OCI-LY7 (cell line): Measurements from ENCODE around the gene ITLN2. TPM values are rescaled to one million over a fixed set of nuclear protein-coding genes. Genes with fewer than 3 reads are reported as not detected.

Experiments
- BruUV-seq: library from RNA; stranded (reverse); fragments of 400-500 nt; replicated peaks from 2 replicates; lab custom pipeline; 2021; lab: Mats Ljungman, UMichigan
- CTCF ChIA-PET: fragments of 300-600 bp; sonication (Branson Sonifier 250); formaldehyde crosslinking; loops from one replicate; lab custom pipeline; 2022; ENCODE audit warnings: antibody characterized with exemption; ENCODE audit not compliant: unreplicated experiment; lab: Charles Lee
- POLR2A ChIA-PET: fragments of 300-600 bp; sonication (Branson Sonifier 250); formaldehyde crosslinking; loops from one replicate; lab custom pipeline; 2022; ENCODE audit warnings: antibody characterized with exemption; lab: Charles Lee
- DNase-seq: peaks from one replicate; pipeline ENCODE4 v3.0.0-alpha.2; 2015; ENCODE audit warnings: low spot score
- H2AFZ ChIP-seq: fragments of 200-600 bp; sonication (generic), shearing (Covaris generic); 2 replicates; pipeline ENCODE4 v1.6.1; 2014; ENCODE audit warnings: mild to moderate bottlenecking, antibody characterized with exemption, low read length, moderate library complexity
- H3K27ac ChIP-seq: fragments of 200-600 bp; sonication (generic); 2 replicates; pipeline ENCODE4 v1.5.1; 2014; ENCODE audit warnings: mixed run types, low read depth, mild to moderate bottlenecking, moderate library complexity, low read length, inconsistent platforms; ENCODE audit not compliant: poor library complexity, severe bottlenecking
- H3K36me3 ChIP-seq: fragments of 200-600 bp; sonication (generic); 2 replicates; pipeline ENCODE4 v1.6.1; 2014; ENCODE audit warnings: mild to moderate bottlenecking, antibody characterized with exemption, low read length, moderate library complexity, mixed read lengths; ENCODE audit not compliant: insufficient read depth
- H3K4me1 ChIP-seq: fragments of 200-600 bp; sonication (generic); 2 replicates; pipeline ENCODE4 v1.5.1; 2014; ENCODE audit warnings: mild to moderate bottlenecking, low read length; ENCODE audit not compliant: insufficient read depth, poor library complexity, severe bottlenecking
- H3K4me2 ChIP-seq: fragments of 200-600 bp; sonication (generic); 2 replicates; pipeline ENCODE4 v1.6.1; 2014; ENCODE audit warnings: mild to moderate bottlenecking, low read length
- H3K4me3 ChIP-seq: fragments of 200-600 bp; sonication (generic); 2 replicates; pipeline ENCODE4 v1.5.1; 2014; ENCODE audit warnings: mild to moderate bottlenecking, low read depth, low read length; ENCODE audit not compliant: poor library complexity, severe bottlenecking
- H3K79me2 ChIP-seq: fragments of 200-600 bp; sonication (generic); 2 replicates; pipeline ENCODE4 v1.6.1; 2016; ENCODE audit warnings: low read depth, mild to moderate bottlenecking, low read length, moderate library complexity, mixed read lengths; ENCODE audit not compliant: insufficient read depth
- H3K9me2 ChIP-seq: fragments of 200-600 bp; sonication (generic); 2 replicates; pipeline ENCODE4 v1.6.1; 2016; ENCODE audit warnings: mild to moderate bottlenecking, low read length, mixed read lengths; ENCODE audit not compliant: insufficient read depth
- H3K9me3 ChIP-seq: fragments of 200-600 bp; sonication (generic); 2 replicates; pipeline ENCODE4 v1.6.1; 2014; ENCODE audit warnings: mild to moderate bottlenecking, mixed run types, low read length, mixed read lengths
- H4K20me1 ChIP-seq: fragments of 200-600 bp; sonication (generic); 2 replicates; pipeline ENCODE4 v1.6.1; 2014; ENCODE audit warnings: mild to moderate bottlenecking, antibody characterized with exemption, low read length, moderate library complexity, mixed read lengths; ENCODE audit not compliant: insufficient read depth
- EZH2phosphoT487 ChIP-seq: fragments of 200-600 bp; sonication (generic); IDR thresholded peaks from 2 replicates; pipeline ENCODE4 v1.6.1; 2018; ENCODE audit warnings: low read depth, borderline replicate concordance, mild to moderate bottlenecking, mixed run types, antibody characterized with exemption, low read length, moderate library complexity, mixed read lengths
- intact Hi-C: fragments of 100-400 bp; cut with micrococcal nuclease; formaldehyde crosslinking; loops from one replicate; pipeline ENCODE4 v1.10.0; 2022; ENCODE audit not compliant: unreplicated experiment
- total RNA-seq, 2 experiments: library from RNA; depleted of rRNA in 1 of 2; stranded (reverse); fragments of >200 nt in 1 of 2; shearing (Covaris generic) in 1 of 2; gene quantifications; 2 replicates each; pipeline ENCODE4 v1.2.3, GENCODE V29; 2014 to 2022
- TF ChIP-seq, protein P1 (sequence below): fragments of 200-600 bp; sonication (generic); conservative IDR thresholded peaks from 2 replicates; pipeline ENCODE4 v1.5.1; 2014; ENCODE audit warnings: mild to moderate bottlenecking, antibody characterized with exemption, low read length, moderate library complexity, mixed read lengths

The ITLN2 gene
- total RNA-seq, 2 experiments from 2014 or later, result not detected

DNA sequence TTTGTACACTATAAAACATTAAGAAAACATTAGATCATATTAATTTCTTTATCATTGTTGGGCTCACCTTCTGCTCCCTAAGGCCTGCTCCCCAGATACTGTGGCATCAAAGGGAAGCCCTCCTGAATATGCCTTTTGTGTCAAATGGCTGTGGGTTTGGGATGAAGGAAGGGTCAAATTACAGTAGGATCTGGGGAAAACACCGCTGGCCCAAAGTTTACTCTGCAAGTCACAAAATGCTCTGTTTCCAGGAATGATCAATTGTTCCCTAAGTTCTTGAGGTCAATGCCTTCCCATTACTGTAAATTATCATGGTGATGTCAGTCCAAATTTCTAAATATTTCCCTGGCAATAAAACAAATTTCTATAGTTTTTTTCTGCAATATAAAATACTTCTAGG lies 6.8 kb upstream of the ITLN2 start:
- Histone ChIP-seq H3K79me2 (no peaks in the 10 kb centered on the region), H3K27ac (no peak overlapping the region), H3K4me2 (no peak overlapping the region), H3K9me3 (no peaks in the 10 kb centered on the region), H4K20me1 (no peaks in the 10 kb centered on the region), H3K9me2 (no peaks in the 10 kb centered on the region), H3K4me1 (no peaks in the 10 kb centered on the region), H3K4me3 (no peak overlapping the region), H2AFZ (no peak overlapping the region), H3K36me3 (no peaks in the 10 kb centered on the region)
- ChIA-PET CTCF (no interaction called here), POLR2A (no interaction called here)
- BruUV-seq, result no TSS peak
- intact Hi-C loops, result no loop called here
- TF ChIP-seq, protein P1, sequence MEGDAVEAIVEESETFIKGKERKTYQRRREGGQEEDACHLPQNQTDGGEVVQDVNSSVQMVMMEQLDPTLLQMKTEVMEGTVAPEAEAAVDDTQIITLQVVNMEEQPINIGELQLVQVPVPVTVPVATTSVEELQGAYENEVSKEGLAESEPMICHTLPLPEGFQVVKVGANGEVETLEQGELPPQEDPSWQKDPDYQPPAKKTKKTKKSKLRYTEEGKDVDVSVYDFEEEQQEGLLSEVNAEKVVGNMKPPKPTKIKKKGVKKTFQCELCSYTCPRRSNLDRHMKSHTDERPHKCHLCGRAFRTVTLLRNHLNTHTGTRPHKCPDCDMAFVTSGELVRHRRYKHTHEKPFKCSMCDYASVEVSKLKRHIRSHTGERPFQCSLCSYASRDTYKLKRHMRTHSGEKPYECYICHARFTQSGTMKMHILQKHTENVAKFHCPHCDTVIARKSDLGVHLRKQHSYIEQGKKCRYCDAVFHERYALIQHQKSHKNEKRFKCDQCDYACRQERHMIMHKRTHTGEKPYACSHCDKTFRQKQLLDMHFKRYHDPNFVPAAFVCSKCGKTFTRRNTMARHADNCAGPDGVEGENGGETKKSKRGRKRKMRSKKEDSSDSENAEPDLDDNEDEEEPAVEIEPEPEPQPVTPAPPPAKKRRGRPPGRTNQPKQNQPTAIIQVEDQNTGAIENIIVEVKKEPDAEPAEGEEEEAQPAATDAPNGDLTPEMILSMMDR, result no peak
- no peak for TF ChIP-seq EZH2phosphoT487
- no peak for DNase-seq

DNA sequence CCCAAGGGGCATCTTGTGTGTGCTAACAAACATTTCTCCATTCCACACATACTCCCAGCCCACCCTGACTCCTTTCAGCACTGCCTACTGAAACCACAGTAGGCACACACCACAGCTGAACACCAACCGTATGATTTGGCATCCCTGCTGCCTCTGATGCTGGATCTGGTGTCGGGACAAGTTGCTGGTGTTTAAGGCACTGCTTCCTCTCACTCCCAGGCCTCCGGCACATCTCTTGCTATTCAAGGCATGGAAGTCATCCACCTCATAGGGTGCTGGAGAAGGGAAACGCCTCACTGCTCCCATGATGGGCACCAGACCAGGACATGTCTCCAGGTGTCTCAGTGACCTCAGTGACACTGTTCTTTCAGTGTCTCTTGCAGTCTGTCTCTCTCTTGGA lies 2.4 kb upstream of the ITLN2 start:
- H2AFZ ChIP-seq, result no peak overlapping the region
- H3K27ac ChIP-seq, result no peak overlapping the region
- H3K36me3 ChIP-seq, result no peaks in the 10 kb centered on the region
- intact Hi-C loops, result loop anchor here (10.0 kb wide), 1 partner anchor 342 kb away; no protein-coding TSS in a partner anchor
- H3K4me1 ChIP-seq, result no peaks in the 10 kb centered on the region
- BruUV-seq, result no TSS peak
- no peaks in the 10 kb centered on the region for H3K9me3 ChIP-seq
- POLR2A ChIA-PET, result no interaction called here
- H3K79me2 ChIP-seq, result no peaks in the 10 kb centered on the region
- H3K4me3 ChIP-seq, result no peak overlapping the region
- no peaks in the 10 kb centered on the region for H3K9me2 ChIP-seq
- TF ChIP-seq EZH2phosphoT487, result no peak
- TF ChIP-seq, protein P1, result no peak
- no peak for DNase-seq
- H4K20me1 ChIP-seq, result no peaks in the 10 kb centered on the region
- H3K4me2 ChIP-seq, result no peak overlapping the region
- CTCF ChIA-PET, result no interaction called here

DNA sequence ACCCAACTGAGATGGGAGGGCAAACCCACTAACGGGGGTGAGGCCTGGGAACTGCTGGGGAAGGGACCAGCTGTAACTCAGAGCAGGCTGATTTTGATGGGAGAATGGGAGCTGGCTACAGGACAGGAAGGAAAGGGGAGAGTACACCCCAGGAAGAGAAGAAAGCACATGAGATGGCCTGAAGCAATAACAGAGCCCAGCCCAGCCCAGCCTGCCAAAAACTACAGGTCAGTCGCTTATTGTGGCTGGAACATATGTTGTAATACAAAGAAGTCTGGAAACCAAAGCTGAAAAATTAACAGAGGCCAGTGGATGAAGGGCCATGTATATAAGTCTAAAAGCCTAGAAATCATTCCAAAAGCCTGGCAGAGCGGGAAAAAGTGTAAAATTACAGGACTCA lies 1.6 kb downstream of the ITLN2 start:
- H3K4me1 ChIP-seq, result no peaks in the 10 kb centered on the region
- no peak for TF ChIP-seq EZH2phosphoT487
- TF ChIP-seq, protein P1, result no peak
- H3K79me2 ChIP-seq, result no peaks in the 10 kb centered on the region
- ChIA-PET CTCF (interaction anchor here (2.5 to 5.1 kb wide), 2 partner anchors 117 to 272 kb away, joined by 7 to 52 read pairs; no protein-coding TSS in a partner anchor), POLR2A (interaction anchor here (1.6 kb wide), 1 partner anchor 122 kb away, joined by 3 read pairs; no protein-coding TSS in a partner anchor)
- H3K9me3 ChIP-seq, result no peaks in the 10 kb centered on the region
- no peaks in the 10 kb centered on the region for H3K36me3 ChIP-seq
- DNase-seq, result no peak
- BruUV-seq, result no TSS peak
- intact Hi-C loops, result loop anchor here (10.0 kb wide), 1 partner anchor 338 kb away; no protein-coding TSS in a partner anchor
- H2AFZ ChIP-seq, result no peak overlapping the region
- no peaks in the 10 kb centered on the region for H4K20me1 ChIP-seq
- no peak overlapping the region for H3K4me2 ChIP-seq
- H3K9me2 ChIP-seq, result no peaks in the 10 kb centered on the region
- no peak overlapping the region for H3K27ac ChIP-seq
- no peak overlapping the region for H3K4me3 ChIP-seq
